ENCODE data around the gene SPOCD1. TPM values are rescaled to one million over a fixed set of nuclear protein-coding genes. Genes with fewer than 3 reads are reported as not detected.

The SPOCD1 gene
- total RNA-seq, 1 donor from 2014 or later = not detected

DNA sequence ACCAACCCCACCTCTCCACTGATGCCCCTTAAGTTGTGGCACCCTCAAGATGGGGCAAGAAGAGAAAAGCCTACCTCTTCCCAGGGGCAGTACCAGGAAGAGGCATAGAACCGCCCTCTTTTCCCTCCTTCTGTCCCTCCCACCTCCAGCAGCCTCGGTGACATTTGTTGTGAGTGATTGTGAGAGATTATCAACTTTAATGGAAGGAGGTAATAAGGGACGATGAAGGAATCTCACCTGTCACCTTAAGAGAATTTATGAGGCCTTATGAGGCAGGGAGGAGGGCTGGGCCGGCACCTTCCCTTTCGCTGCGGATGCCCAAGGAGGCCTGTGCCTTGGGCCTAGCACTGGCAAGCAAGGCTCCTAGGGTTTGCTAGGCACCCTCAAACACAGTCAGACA lies 50.3 kb downstream of the SPOCD1 start:
- no peak overlapping the region for H3K9ac ChIP-seq (ENCODE audit: low read depth in 1 of 3, low read length in 3 of 3)
- no peaks in the 10 kb centered on the region for H3K36me3 ChIP-seq (ENCODE audit: control insufficient read depth in 3 of 3, insufficient read depth in 3 of 3, low read length in 3 of 3)
- peaks cover 27 to 34% (median 29%) of the 10 kb centered on the region in 3 donors for H3K27me3 ChIP-seq (ENCODE audit: control insufficient read depth in 3 of 3, insufficient read depth in 3 of 3, low read length in 3 of 3)
- H3K27ac ChIP-seq (ENCODE audit: low read depth, low read length) = no peak overlapping the region
- no peak overlapping the region for H3K4me3 ChIP-seq (ENCODE audit: low read length in 3 of 3)
- no peaks in the 10 kb centered on the region for H3K9me3 ChIP-seq (ENCODE audit: control insufficient read depth in 3 of 3, low read length in 3 of 3)
- H3K4me1 ChIP-seq (ENCODE audit: control insufficient read depth in 3 of 3, insufficient read depth in 3 of 3, low read length in 3 of 3) = peaks cover 14 to 30% (median 28%) of the 10 kb centered on the region in 3 donors

DNA sequence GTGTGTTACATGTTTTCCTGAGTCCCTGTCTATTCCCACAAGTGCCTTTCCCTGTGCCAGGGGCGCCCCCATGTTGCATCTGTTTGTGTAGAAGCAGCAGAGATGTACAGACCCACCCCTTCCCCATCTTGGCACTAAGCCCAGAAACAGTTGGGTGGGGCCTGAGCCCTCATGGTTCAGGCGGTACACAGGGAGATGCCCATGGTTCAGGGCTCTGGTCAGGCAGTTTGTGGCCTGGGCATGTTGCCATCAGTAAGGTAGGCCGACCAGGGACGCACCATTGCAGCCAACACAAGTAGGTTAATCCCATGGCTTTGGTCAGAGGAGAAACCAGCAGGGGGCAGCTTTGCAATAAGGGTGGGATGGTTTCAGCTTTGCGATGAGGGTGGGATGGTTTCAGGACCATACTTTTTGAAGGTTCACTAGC lies 50.8 kb downstream of the SPOCD1 start:
- Histone ChIP-seq H3K4me1 (ENCODE audit: control insufficient read depth in 3 of 3, insufficient read depth in 3 of 3, low read length in 3 of 3) (peaks cover 15 to 31% (median 28%) of the 10 kb centered on the region in 3 donors), H3K9ac (ENCODE audit: low read depth in 1 of 3, low read length in 3 of 3) (no peak overlapping the region), H3K36me3 (ENCODE audit: control insufficient read depth in 3 of 3, insufficient read depth in 3 of 3, low read length in 3 of 3) (no peaks in the 10 kb centered on the region), H3K27ac (ENCODE audit: low read depth, low read length) (no peak overlapping the region), H3K9me3 (ENCODE audit: control insufficient read depth in 3 of 3, low read length in 3 of 3) (no peaks in the 10 kb centered on the region), H3K27me3 (ENCODE audit: control insufficient read depth in 3 of 3, insufficient read depth in 3 of 3, low read length in 3 of 3) (peaks cover 27 to 34% (median 29%) of the 10 kb centered on the region in 3 donors), H3K4me3 (ENCODE audit: low read length in 3 of 3) (no peak overlapping the region)

DNA sequence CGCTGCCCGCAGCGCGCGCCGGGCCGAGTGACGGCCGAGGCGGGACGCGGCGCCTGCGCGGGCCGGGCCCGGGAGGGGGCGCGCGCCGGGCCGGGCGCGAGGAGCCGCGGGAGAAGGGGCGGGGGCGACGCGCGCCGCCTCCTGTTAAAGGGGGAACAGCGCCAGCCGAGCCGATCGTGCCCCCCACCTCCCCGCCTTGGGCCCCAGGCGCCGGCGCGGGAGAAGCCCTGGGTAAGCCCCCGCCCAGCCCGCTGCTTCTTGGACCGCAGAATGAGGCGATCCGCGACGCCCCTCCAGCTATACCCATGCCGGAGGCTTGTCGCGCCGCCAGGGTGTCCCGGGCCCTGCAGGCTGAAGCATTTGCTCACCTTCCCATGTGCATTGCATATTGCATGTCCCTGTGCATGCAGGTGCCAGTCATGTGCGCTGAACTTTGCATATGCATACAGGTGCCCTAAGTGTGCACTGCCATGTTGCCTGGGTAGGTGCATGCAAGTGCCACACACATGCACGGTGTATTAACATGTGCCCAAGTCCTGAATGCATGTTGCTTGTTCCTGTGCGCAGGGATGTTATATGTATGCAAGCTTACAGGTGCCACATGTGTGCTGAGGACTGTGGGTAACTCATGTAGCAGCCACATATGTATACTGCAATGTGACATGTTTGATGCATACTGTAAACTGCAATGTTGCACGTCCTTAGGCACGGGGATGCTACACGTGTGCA lies 51.3 kb downstream of the SPOCD1 start, which contains the start of gene ADGRB2:
Gene ADGRB2 (minus strand): TSS at position 29 of the 729 bp plus-strand sequence. CDS start 7,119 bp downstream, outside the sequence.
- Histone ChIP-seq H3K27me3 (ENCODE audit: control insufficient read depth in 3 of 3, insufficient read depth in 3 of 3, low read length in 3 of 3) (peaks cover 27 to 38% (median 29%) of the 10 kb centered on the region in 3 donors), H3K4me3 (ENCODE audit: low read length in 3 of 3) (peak within 1 kb of the TSS; percentile 51 to 66 (median 56)), H3K9ac (ENCODE audit: low read depth in 1 of 3, low read length in 3 of 3) (peak within 1 kb of the TSS in 1 of 3 donors; percentile 54), H3K4me1 (ENCODE audit: control insufficient read depth in 3 of 3, insufficient read depth in 3 of 3, low read length in 3 of 3) (peaks cover 15 to 31% (median 26%) of the 10 kb centered on the region in 3 donors), H3K36me3 (ENCODE audit: control insufficient read depth in 3 of 3, insufficient read depth in 3 of 3, low read length in 3 of 3) (no peaks in the 10 kb centered on the region), H3K9me3 (ENCODE audit: control insufficient read depth in 3 of 3, low read length in 3 of 3) (no peaks in the 10 kb centered on the region), H3K27ac (ENCODE audit: low read depth, low read length) (no peak within 1 kb of the TSS)

- Histone ChIP-seq H3K9ac (ENCODE audit: low read depth in 1 of 3, low read length in 3 of 3) (peak overlapping the region in 1 of 3 donors; percentile 45), H3K27me3 (ENCODE audit: control insufficient read depth in 3 of 3, insufficient read depth in 3 of 3, low read length in 3 of 3) (peaks cover 27 to 42% (median 29%) of the 10 kb centered on the region in 3 donors), H3K4me1 (ENCODE audit: control insufficient read depth in 3 of 3, insufficient read depth in 3 of 3, low read length in 3 of 3) (peaks cover 15 to 31% (median 26%) of the 10 kb centered on the region in 3 donors), H3K27ac (ENCODE audit: low read depth, low read length) (no peak overlapping the region), H3K4me3 (ENCODE audit: low read length in 3 of 3) (peak overlapping the region in 2 of 3 donors; percentile 54 to 66), H3K36me3 (ENCODE audit: control insufficient read depth in 3 of 3, insufficient read depth in 3 of 3, low read length in 3 of 3) (no peaks in the 10 kb centered on the region), H3K9me3 (ENCODE audit: control insufficient read depth in 3 of 3, low read length in 3 of 3) (no peaks in the 10 kb centered on the region)
These were observed 52.0 kb downstream of the SPOCD1 start for GRCh38 chr1:31763671-31764311.

GRCh38 chr1:31762726-31763670 lies 52.8 kb downstream of the SPOCD1 start:
- no peaks in the 10 kb centered on the region for H3K9me3 ChIP-seq (ENCODE audit: control insufficient read depth in 3 of 3, low read length in 3 of 3)
- peak overlapping the region; percentile 43 to 66 (median 56) for H3K4me3 ChIP-seq (ENCODE audit: low read length in 3 of 3)
- no peak overlapping the region for H3K27ac ChIP-seq (ENCODE audit: low read depth, low read length)
- H3K27me3 ChIP-seq (ENCODE audit: control insufficient read depth in 3 of 3, insufficient read depth in 3 of 3, low read length in 3 of 3) = peaks cover 27 to 42% (median 29%) of the 10 kb centered on the region in 3 donors
- H3K36me3 ChIP-seq (ENCODE audit: control insufficient read depth in 3 of 3, insufficient read depth in 3 of 3, low read length in 3 of 3) = no peaks in the 10 kb centered on the region
- H3K9ac ChIP-seq (ENCODE audit: low read depth in 1 of 3, low read length in 3 of 3) = peak overlapping the region in 1 of 3 donors; percentile 45
- H3K4me1 ChIP-seq (ENCODE audit: control insufficient read depth in 3 of 3, insufficient read depth in 3 of 3, low read length in 3 of 3) = peaks cover 15 to 31% (median 26%) of the 10 kb centered on the region in 3 donors

- Histone ChIP-seq H3K36me3 (ENCODE audit: control insufficient read depth in 3 of 3, insufficient read depth in 3 of 3, low read length in 3 of 3) (no peaks in the 10 kb centered on the region), H3K9me3 (ENCODE audit: control insufficient read depth in 3 of 3, low read length in 3 of 3) (no peaks in the 10 kb centered on the region), H3K27me3 (ENCODE audit: control insufficient read depth in 3 of 3, insufficient read depth in 3 of 3, low read length in 3 of 3) (peaks cover 27 to 42% (median 29%) of the 10 kb centered on the region in 3 donors), H3K4me1 (ENCODE audit: control insufficient read depth in 3 of 3, insufficient read depth in 3 of 3, low read length in 3 of 3) (peaks cover 15 to 31% (median 26%) of the 10 kb centered on the region in 3 donors), H3K9ac (ENCODE audit: low read depth in 1 of 3, low read length in 3 of 3) (no peak overlapping the region), H3K4me3 (ENCODE audit: low read length in 3 of 3) (no peak overlapping the region), H3K27ac (ENCODE audit: low read depth, low read length) (no peak overlapping the region)
These were observed 53.5 kb downstream of the SPOCD1 start for GRCh38 chr1:31762323-31762722.

DNA sequence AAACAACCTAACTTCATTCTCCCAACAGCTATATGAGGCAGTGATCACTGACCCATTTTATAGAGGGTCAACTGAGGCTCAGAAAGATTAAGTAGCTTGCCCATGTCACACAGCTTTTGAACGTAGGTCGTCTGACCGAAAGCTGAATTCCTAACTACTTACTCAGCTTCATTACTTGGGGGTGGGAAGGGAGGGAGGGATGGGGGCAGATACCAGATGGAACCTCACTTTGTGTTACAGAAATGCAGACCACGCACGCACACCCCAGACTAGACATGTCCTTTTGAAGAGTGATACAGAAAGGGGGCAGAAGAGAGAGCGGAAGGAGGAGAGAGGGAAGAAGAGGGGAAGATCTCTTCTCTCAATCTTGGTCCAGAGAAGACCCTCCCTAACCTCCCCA lies 53.9 kb downstream of the SPOCD1 start:
- Histone ChIP-seq H3K4me1 (ENCODE audit: control insufficient read depth in 3 of 3, insufficient read depth in 3 of 3, low read length in 3 of 3) (peaks cover 15 to 31% (median 26%) of the 10 kb centered on the region in 3 donors), H3K27ac (ENCODE audit: low read depth, low read length) (no peak overlapping the region), H3K36me3 (ENCODE audit: control insufficient read depth in 3 of 3, insufficient read depth in 3 of 3, low read length in 3 of 3) (no peaks in the 10 kb centered on the region), H3K4me3 (ENCODE audit: low read length in 3 of 3) (no peak overlapping the region), H3K9ac (ENCODE audit: low read depth in 1 of 3, low read length in 3 of 3) (no peak overlapping the region), H3K9me3 (ENCODE audit: control insufficient read depth in 3 of 3, low read length in 3 of 3) (no peaks in the 10 kb centered on the region), H3K27me3 (ENCODE audit: control insufficient read depth in 3 of 3, insufficient read depth in 3 of 3, low read length in 3 of 3) (peaks cover 27 to 42% (median 29%) of the 10 kb centered on the region in 3 donors)

GRCh38 chr1:31760471-31761470 lies 55.1 kb downstream of the SPOCD1 start:
- Histone ChIP-seq H3K27me3 (ENCODE audit: control insufficient read depth in 3 of 3, insufficient read depth in 3 of 3, low read length in 3 of 3) (peaks cover 27 to 42% (median 29%) of the 10 kb centered on the region in 3 donors), H3K4me1 (ENCODE audit: control insufficient read depth in 3 of 3, insufficient read depth in 3 of 3, low read length in 3 of 3) (peaks cover 15 to 35% (median 27%) of the 10 kb centered on the region in 3 donors), H3K9ac (ENCODE audit: low read depth in 1 of 3, low read length in 3 of 3) (peak overlapping the region in 1 of 3 donors; percentile 40), H3K27ac (ENCODE audit: low read depth, low read length) (no peak overlapping the region), H3K9me3 (ENCODE audit: control insufficient read depth in 3 of 3, low read length in 3 of 3) (no peaks in the 10 kb centered on the region), H3K36me3 (ENCODE audit: control insufficient read depth in 3 of 3, insufficient read depth in 3 of 3, low read length in 3 of 3) (no peaks in the 10 kb centered on the region), H3K4me3 (ENCODE audit: low read length in 3 of 3) (peak overlapping the region; percentile 23 to 46 (median 35))

All from skeletal muscle tissue (tissue), 4 donors.